Stimulated activated CD8-positive, alpha-beta memory T cell treated with anti-CD3 and anti-CD28 coated beads, Interleukin-7, amount 100 ng/mL, for 24 hours (primary cell): ENCODE measurements around the gene RUNX2.
"Not testable (repeated sequence)": the region's sequence is repeated elsewhere in the genome, so short reads cannot be mapped to it uniquely, and the experiment has no call there.

ENCODE experiments used
- DNase-seq: peaks from one replicate; pipeline ENCODE4 v3.0.0-alpha.2; 2020; ENCODE audit warnings: low read depth

Gene RUNX2

DNA sequence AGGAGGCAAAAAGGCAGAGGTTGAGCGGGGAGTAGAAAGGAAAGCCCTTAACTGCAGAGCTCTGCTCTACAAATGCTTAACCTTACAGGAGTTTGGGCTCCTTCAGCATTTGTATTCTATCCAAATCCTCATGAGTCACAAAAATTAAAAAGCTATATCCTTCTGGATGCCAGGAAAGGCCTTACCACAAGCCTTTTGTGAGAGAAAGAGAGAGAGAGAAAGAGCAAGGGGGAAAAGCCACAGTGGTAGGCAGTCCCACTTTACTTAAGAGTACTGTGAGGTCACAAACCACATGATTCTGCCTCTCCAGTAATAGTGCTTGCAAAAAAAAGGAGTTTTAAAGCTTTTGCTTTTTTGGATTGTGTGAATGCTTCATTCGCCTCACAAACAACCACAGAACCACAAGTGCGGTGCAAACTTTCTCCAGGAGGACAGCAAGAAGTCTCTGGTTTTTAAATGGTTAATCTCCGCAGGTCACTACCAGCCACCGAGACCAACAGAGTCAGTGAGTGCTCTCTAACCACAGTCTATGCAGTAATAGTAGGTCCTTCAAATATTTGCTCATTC, at the start of gene RUNX2:
Gene RUNX2 (plus strand): TSS at position 375 of the 567 bp plus-strand sequence. CDS start 397 bp downstream, outside the sequence.
- no peak for DNase-seq

- DNase-seq: no peak
These were observed 49.8 kb upstream of the RUNX2 start for GRCh38 chr6:45278367-45278766.

DNA sequence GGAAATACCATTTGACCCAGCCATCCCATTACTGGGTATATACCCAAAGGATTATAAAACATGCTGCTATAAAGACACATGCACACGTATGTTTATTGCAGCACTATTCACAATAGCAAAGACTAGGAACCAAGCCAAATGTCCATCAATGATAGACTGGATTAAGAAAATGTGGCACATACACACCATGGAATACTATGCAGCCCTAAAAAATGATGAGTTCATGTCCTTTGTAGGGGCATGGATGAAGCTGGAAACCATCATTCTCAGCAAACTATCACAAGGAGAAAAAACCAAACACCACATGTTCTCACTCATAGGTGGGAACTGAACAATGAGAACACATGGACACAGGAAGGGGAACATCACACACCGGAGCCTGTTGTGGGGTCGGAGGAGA, 41.4 kb upstream of the RUNX2 start:
- DNase-seq: not testable (repeated sequence)

GRCh38 chr6:45289751-45290514, 38.2 kb upstream of the RUNX2 start:
- no peak for DNase-seq

GRCh38 chr6:45293306-45293705, 34.8 kb upstream of the RUNX2 start:
- DNase-seq: no peak

GRCh38 chr6:45294065-45294701, 33.9 kb upstream of the RUNX2 start:
- not testable (repeated sequence) for DNase-seq

GRCh38 chr6:45297320-45297719, 30.8 kb upstream of the RUNX2 start:
- no peak for DNase-seq

GRCh38 chr6:45299096-45299581, 29.0 kb upstream of the RUNX2 start:
- no peak for DNase-seq

DNA sequence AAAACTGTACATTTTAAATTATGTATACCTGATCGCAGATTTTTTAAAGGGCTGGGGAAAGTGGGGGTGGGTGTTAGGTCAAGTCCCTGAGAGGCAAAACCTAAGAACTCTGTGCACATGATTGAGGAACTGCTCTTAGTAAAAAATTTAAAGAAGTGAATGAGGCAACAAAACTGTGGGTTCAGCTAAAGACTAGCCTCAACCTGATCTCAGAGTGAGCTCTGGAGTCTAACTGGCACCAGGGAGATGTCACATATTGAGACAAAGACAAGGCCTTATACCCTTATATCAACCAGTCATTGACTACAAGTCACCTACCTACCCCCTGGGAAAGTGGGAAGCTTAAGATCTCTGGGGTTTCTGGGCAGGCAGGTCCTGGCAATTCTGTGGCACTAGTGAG, 27.4 kb upstream of the RUNX2 start:
- DNase-seq: no peak

DNA sequence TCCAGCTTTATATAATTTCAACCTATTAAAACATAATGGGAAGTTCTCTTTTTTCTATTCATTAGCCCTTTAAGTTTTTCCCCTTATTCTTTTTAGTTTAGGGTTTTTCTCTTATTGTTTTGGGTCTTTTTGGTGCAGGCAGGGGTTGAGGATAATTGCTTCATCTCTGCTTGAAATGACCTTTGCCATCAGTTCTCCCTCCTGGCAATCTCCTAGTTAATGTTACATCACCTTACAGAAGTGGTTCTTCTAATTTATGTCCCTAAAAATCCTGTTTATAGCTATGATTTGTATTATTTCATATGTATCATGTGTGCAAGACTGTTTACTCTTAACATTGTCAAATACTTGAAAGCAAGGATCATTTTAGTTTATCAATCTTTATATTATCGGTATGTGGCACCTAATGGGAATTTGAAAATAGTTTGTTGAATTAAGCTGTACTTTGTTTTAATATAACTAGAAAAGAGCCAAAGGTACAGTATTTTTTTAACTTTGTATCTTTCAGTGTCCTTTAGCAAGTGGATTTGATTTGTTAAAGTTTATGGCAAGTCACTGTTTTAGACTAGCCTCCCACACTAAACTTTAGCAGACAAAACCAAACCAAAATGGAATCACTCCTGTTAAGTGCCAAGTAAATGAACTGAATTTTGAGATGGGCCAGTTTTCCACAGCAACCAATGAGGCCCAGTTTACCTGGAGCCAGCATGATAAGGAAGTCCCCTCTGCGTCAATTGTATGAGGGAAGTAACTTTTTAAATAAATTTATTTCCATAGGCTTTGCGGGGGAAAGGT, 26.6 kb upstream of the RUNX2 start:
- DNase-seq: no peak

GRCh38 chr6:45302832-45303231, 25.3 kb upstream of the RUNX2 start:
- no peak for DNase-seq

DNA sequence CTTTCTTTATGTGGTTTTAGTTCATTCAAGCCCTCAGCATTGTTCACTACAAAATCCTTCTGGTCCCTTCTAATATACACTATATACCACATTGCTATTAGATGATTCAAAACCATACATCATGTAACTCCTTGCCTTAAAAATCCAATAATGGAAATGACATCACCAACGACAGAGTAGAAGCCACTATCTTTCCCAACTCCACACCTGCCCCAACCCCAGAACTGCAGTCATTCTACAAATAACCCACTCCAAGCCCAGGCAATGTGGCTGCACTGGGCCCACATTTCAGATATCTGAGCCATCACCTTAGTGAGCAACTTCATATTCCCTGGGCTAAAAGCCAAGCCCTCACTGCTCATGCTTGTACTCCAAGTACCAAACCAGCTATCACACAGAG, 22.6 kb upstream of the RUNX2 start:
- DNase-seq: no peak

GRCh38 chr6:45310118-45310788, 17.9 kb upstream of the RUNX2 start:
- DNase-seq: no peak

GRCh38 chr6:45314146-45314545, 14.0 kb upstream of the RUNX2 start:
- DNase-seq: no peak

DNA sequence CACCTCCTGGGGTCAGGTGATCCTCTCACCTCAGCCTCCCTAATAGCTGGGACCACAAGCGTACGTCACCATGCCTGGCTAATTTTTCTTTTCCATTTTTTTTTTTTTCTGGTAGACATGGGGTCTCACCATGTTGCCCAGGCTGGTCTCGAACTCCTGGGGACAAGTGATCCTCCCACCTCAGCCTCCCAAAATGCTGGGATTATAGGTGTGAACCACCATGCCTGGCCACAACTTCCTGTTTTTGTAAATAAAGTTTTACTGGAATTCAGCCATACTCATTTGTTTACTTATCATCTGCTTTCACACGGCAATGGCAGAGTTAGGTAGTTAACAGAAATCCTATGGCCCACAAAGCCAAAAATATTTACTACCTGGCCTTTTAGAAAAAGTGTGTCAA, 7.8 kb upstream of the RUNX2 start:
- DNase-seq: no peak

- DNase-seq: no peak
These were observed 4.4 kb upstream of the RUNX2 start for GRCh38 chr6:45323656-45324224.

DNA sequence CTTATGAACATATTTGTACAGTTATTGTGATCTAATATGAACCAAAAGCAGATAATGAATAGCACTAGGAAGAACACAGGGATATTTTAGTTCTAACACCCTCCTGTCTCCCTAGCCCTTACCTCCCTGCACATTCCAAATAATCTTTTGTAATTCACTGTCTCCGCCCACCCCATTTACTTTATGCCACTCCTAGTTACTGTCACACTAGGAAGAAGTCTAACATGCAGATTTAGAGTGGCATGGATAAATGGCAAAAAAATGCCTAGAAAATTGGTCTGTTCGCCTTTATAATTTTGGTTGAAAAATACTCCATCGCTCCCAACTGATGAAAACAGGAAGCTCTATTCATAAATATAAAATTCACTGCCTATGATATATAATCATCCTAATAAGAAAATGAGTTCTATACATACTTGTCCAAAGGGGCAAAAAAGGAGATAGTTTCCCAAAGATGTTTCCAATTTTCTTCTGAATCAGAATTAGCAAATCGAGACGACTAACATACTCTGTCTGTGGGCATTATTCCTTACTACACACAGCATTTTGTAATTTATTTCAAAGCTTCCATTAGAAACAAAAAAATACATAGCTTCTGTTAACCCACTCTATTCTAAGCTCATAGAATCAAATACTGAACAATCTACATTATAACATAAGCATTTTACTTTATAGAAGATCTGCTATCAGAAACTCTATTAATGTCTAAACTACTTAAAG, 1.3 kb upstream of the RUNX2 start:
- no peak for DNase-seq

DNA sequence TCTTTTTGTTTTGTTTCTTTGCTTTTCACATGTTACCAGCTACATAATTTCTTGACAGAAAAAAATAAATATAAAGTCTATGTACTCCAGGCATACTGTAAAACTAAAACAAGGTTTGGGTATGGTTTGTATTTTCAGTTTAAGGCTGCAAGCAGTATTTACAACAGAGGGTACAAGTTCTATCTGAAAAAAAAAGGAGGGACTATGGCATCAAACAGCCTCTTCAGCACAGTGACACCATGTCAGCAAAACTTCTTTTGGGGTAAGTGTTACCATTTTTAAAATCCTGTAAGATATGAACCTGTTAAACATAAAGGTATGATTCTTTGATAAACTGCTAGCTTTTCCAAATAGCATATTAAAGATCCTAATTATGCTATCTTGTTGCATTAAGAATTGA, 393 bp downstream of the RUNX2 start:
- no peak for DNase-seq

- no peak for DNase-seq
These were observed 16.8 kb downstream of the RUNX2 start for GRCh38 chr6:45344900-45345299.

GRCh38 chr6:45350186-45350710, 22.1 kb downstream of the RUNX2 start:
- DNase-seq: no peak

GRCh38 chr6:45351076-45351475, 22.9 kb downstream of the RUNX2 start:
- DNase-seq: no peak
